Activated CD4-positive, alpha-beta T cell treated with anti-CD3 and anti-CD28 coated beads, Interleukin-10, Interleukin-2, amounts not matched to agents 100 ng/mL and 50 ng/mL, durations not matched to agents 16 hours and 8 hours (primary cell): ENCODE measurements around the gene UGT1A8.
"Not testable (repeated sequence)": the region's sequence is repeated elsewhere in the genome, so short reads cannot be mapped to it uniquely, and the experiment has no call there.

Experiments used
- DNase-seq: peaks from one replicate; pipeline ENCODE4 v3.0.0-alpha.2; 2020

UGT1A8 gene

GRCh38 chr2:233689031-233689430, 71.6 kb downstream of the UGT1A8 start:
- no peak for DNase-seq

DNA sequence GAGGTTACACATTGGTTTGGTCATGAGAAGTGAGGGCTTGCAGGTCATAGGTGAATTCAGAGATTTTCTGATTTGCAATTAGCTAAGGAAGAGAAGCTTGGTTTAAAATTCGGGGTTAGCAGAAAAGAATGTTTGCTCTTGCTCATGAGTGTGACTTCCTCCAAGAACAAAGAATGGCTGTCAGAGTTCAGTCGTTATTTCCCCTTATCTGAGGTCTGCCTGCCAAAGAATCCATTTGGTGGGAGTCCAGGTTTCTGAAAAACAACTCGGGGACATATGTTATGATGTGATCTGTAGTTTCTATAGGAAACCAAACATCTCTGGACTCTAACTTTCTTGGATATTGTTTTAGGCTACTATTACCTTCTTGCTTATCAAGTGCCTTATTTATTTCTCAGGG, 72.1 kb downstream of the UGT1A8 start:
- DNase-seq: no peak

GRCh38 chr2:233690444-233690843, 73.0 kb downstream of the UGT1A8 start:
- no peak for DNase-seq

- no peak for DNase-seq
Observed at GRCh38 chr2:233691443-233692433, 74.3 kb downstream of the UGT1A8 start.

DNA sequence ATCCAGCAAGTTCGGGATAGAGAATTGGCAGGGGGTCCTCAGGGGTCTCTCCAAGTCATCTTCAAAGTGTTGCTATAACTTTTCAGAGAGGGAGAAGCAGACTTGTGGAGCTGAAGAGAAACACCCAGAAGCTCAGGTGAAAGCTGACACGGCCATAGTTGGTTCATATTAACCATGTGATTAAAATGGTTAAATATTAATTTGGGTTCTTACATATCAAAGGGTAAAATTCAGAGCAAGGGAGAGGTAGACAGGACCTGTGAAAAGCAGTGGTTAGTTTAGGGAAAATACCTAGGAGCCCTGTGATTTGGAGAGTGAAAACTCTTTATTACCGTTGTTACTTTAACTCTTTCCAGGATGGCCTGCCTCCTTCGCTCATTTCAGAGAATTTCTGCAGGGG, 75.2 kb downstream of the UGT1A8 start, which contains the start of gene UGT1A6:
Gene UGT1A6, plus strand, starts transcription at position 243 of the 400 bp plus-strand sequence. Its CDS starts 115 bp downstream, at position 358.
- no peak for DNase-seq

DNA sequence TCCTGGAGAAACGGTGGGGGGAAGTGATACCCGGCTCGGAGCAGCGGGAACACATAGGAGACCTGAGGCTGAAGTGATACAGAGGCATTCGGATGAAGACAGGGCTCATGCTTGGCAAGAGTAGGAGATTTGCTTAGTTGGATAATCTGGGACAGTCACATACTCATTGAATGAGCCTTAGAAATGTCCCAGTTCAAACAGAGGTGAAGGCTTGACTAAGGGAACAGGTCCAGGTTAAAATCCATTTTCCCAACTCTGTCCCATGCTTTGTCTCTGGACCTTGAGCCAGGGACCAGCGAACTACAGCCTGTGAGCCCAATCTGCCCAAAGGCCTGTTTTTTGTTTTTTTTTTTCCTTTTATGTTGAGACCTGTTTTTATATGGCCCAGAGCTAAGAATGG, 76.5 kb downstream of the UGT1A8 start:
- DNase-seq: no peak

DNA sequence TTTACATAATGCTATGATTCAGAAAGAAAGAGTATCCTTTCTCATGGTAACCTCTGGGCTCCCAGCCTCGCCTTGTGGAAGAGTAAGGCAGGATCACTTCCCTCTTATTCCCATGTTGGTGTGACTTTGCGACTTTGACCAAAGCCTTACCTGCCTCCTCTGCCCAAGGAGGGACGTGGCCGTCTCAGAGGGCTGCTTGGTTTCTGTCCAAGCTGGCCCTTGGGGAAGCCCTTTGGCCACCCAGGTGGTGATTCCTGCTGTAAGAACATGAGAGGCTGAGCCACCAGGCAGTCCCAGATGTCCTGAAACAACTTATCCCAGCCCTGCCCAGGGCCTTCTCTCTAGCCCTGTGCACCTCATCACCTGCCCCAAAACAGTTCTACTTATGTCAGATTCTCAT, 81.3 kb downstream of the UGT1A8 start:
- DNase-seq: no peak

- no peak for DNase-seq
Observed at GRCh38 chr2:233699424-233700027, 82.1 kb downstream of the UGT1A8 start.

DNA sequence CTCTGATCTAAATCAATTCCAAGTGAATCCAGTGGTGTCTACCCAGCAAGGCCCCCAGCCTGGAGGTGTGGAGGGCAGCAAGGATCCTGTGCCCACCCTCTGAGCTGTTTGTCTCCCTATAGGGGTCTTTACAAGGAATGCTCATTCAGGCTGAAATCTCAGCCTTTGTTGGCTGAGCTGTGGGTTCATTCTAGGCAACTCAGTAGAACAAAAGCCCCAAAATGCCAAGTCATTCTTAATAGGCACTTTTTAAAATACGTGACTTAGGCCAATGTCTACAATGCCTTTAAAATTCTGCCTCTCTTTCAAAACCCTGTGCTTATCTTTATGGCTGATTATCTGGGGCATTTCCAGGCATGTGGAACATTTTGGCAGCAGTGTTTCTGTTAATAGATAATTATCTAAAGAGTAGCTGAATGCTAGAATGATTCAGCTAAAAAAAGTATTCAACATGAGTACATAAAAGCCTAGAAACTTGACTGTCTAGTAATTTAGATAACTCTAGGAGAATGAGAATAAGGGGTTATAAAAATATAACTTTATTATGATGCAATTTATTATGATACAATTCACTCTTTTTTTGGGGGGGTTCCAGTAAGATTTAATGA, 82.7 kb downstream of the UGT1A8 start:
- DNase-seq: no peak

DNA sequence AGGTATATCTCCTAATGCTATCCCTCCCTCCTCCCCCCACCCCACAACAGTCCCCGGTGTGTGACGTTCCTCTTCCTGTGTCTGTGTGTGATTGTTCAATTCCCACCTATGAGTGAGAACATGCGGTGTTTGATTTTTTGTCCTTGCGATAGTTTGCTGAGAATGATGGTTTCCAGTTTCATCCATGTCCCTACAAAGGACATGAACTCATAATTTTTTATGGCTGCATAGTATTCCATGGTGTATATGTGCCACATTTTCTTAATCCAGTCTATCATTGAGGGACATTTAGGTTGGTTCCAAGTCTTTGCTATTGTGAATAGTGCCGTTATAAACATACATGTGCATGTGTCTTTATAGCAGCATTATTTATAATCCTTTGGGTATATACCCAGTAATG, 83.4 kb downstream of the UGT1A8 start:
- not testable (repeated sequence) for DNase-seq

GRCh38 chr2:233702238-233702637, 84.8 kb downstream of the UGT1A8 start:
- DNase-seq: no peak

DNA sequence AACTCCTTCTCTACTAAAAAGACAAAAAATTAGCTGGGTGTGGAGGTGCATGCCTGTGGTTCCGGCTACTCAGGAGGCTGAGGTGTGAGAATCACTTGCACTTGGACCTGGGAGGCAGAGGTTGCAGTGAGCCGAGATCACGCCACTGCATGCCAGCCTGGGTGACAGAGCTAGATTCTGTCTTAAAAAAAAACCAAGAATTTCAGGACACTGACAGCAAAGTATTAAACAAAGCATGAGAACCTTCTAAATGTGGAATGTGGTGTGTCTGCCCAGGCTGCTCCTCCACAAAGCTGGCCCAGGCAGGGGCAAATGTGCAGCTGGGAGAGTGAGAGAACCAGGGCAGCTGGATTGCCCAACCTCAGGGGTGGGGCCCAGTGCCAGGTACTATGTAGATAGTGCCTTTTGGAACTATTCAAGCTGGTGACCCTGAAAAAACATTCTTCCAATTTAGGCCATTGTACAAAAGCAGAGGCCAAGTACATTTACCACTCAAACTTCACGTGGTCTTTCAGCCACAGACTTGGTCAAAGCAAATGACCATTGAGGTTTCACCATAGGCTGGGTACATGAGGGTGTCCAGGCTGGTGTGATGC, 88.6 kb downstream of the UGT1A8 start:
- DNase-seq: no peak

DNA sequence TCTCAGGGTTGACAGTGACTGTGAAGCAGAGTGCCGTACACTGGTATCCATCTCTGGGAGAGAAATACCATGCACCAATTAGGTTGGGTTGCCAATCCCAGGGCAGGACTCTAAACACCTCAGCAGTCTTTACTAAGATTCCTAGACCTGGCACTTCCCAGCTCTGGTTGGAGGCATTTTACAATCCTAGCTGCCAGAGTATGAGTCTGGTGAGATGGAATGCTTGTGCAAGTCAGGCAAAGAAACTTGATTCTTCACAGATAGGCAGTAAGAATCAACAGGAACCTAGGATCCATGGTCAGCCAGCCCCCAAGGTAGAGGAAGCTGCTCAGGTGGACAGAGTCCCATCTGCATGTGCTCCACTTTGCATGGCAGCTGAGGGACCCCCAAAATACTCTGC, 89.3 kb downstream of the UGT1A8 start:
- no peak for DNase-seq

- DNase-seq: no peak
Observed at GRCh38 chr2:233707940-233708644, 90.7 kb downstream of the UGT1A8 start.

- no peak for DNase-seq
Observed at GRCh38 chr2:233708942-233709341, 91.5 kb downstream of the UGT1A8 start.

DNA sequence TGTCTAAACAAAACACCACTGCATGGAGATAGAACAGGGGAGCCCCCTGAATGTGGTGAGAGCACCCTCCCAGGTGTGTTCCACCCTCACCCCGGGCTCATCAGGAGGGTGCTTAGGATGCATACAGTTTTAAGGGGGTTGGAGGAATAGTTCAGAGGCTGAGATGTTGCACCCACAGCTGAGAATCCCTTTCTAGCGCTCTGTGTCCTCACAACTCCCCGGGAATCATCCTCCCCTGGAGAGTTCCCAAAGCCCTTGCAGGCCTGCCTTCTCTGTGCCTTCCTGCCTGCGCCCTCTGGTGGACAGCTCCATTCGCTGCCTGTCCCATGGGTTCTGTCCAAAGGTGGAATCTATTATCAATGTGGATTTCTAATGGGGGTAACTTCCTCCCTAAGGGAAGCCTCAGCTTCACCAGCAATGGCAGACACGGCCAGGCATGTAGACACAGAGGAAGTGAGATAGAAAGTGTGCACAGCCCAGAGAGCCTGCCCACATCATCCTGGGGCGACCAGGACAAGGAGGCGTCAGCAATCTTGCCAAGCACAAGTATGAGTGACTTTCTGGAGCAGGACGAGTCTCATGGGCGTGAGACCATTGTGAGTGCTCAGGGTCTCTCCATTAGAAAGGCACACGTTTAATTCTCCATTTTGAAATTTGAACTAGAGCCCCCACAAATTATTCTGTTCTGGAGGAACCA, 94.0 kb downstream of the UGT1A8 start:
- peak; percentile 68 for DNase-seq

GRCh38 chr2:233712611-233713261, 95.3 kb downstream of the UGT1A8 start, which contains the start of gene UGT1A5:
Gene UGT1A5, plus strand, starts transcription at chr2:233712907. Its CDS starts 85 bp downstream, at chr2:233712992.
- DNase-seq: no peak

DNA sequence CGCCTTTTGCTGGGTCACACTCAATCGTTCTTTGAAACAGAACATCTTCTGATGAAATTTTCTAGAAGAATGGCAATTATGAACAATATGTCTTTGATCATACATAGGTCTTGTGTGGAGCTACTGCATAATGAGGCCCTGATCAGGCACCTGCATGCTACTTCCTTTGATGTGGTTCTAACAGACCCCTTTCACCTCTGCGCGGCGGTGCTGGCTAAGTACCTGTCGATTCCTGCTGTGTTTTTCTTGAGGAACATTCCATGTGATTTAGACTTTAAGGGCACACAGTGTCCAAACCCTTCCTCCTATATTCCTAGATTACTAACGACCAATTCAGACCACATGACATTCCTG, 95.8 kb downstream of the UGT1A8 start:
- no peak for DNase-seq

- DNase-seq: no peak
Observed at GRCh38 chr2:233714121-233714520, 96.7 kb downstream of the UGT1A8 start.

- DNase-seq: no peak
Observed at GRCh38 chr2:233718552-233718951, 101.1 kb downstream of the UGT1A8 start, which contains the start of gene UGT1A4. Gene UGT1A4, plus strand, starts transcription at chr2:233718736. Its CDS starts 85 bp downstream, at chr2:233718821.

- DNase-seq: no peak
Observed at GRCh38 chr2:233728723-233729301, 111.4 kb downstream of the UGT1A8 start, which contains the start of gene UGT1A3. Gene UGT1A3, plus strand, starts transcription at chr2:233729042. Its CDS starts 85 bp downstream, at chr2:233729127.
